Thoracic aorta (tissue), 2 donors: ENCODE measurements around the gene REXO4. TPM values are rescaled to one million over a fixed set of nuclear protein-coding genes. Genes with fewer than 3 reads are reported as not detected.

Experiments used
- ATAC-seq: fragments of 150-250 bp; one replicate; pipeline ENCODE4 v1.8.0; 2017; ENCODE audit warnings: low read depth; ENCODE audit not compliant: insufficient number of reproducible peaks, low FRiP score
- DNase-seq: peaks from one replicate; pipeline ENCODE4 v3.0.0-alpha.2; 2020; ENCODE audit warnings: low spot score
- H3K27ac ChIP-seq, 2 donors: fragments of 200-600 bp; sonication (generic); 1 replicate in 1 of 2; 2 replicates in 1 of 2; pipeline ENCODE4 v1.5.1; 2016; ENCODE audit warnings: mild to moderate bottlenecking in 2 of 2, moderate library complexity in 2 of 2
- H3K27me3 ChIP-seq: fragments of 200-600 bp; sonication (generic); replicated peaks from 2 replicates; pipeline ENCODE4 v1.6.0; 2016; ENCODE audit warnings: mild to moderate bottlenecking; ENCODE audit not compliant: insufficient read depth
- H3K36me3 ChIP-seq: fragments of 200-600 bp; sonication (generic); one replicate; pipeline ENCODE4 v1.5.1; 2016
- H3K4me1 ChIP-seq, 2 donors: fragments of 200-600 bp; sonication (generic); 1 replicate in 1 of 2; 2 replicates in 1 of 2; pipeline versions ENCODE4 v1.5.1 to v1.6.0; 2016; ENCODE audit warnings: low read depth in 2 of 2, mild to moderate bottlenecking in 1 of 2; ENCODE audit not compliant: control insufficient read depth in 1 of 2
- H3K4me3 ChIP-seq: fragments of 200-600 bp; sonication (generic); 2 replicates; pipeline ENCODE4 v1.5.1; 2016; ENCODE audit warnings: mild to moderate bottlenecking
- H3K9me3 ChIP-seq: fragments of 200-600 bp; sonication (generic); 2 replicates; pipeline ENCODE4 v1.5.1; 2016
- CTCF ChIP-seq: fragments of 200-600 bp; sonication (generic); IDR thresholded peaks from one replicate; pipeline ENCODE4 v1.5.1; 2019; ENCODE audit warnings: antibody characterized with exemption
- total RNA-seq, 2 donors: library from RNA; depleted of rRNA; stranded (reverse); fragments of >200 nt; gene quantifications; one replicate each; pipeline versions ENCODE4 v1.1.0 to v1.2.3, GENCODE V29; 2016

Gene REXO4
- total RNA-seq, 2 donors from 2014 or later = 7.7 to 18.6 TPM

GRCh38 chr9:133441571-133441970, 23.8 kb upstream of the REXO4 start:
- no peak overlapping the region for H3K4me3 ChIP-seq
- H3K36me3 ChIP-seq = no peaks in the 10 kb centered on the region
- no peaks in the 10 kb centered on the region for H3K27me3 ChIP-seq
- TF ChIP-seq CTCF = no peak
- H3K9me3 ChIP-seq = no peaks in the 10 kb centered on the region
- DNase-seq = no peak
- H3K4me1 ChIP-seq = no peaks in the 10 kb centered on the region
- H3K27ac ChIP-seq = no peak overlapping the region
- ATAC-seq = no peak

- DNase-seq (no peak), ATAC-seq (no peak)
- Histone ChIP-seq H3K4me3 (no peak overlapping the region), H3K27ac (no peak overlapping the region), H3K36me3 (no peaks in the 10 kb centered on the region), H3K27me3 (no peaks in the 10 kb centered on the region), H3K4me1 (no peaks in the 10 kb centered on the region), H3K9me3 (no peaks in the 10 kb centered on the region)
- no peak for TF ChIP-seq CTCF
These were observed 23.1 kb upstream of the REXO4 start for GRCh38 chr9:133440874-133441273.

- H3K4me1 ChIP-seq = no peaks in the 10 kb centered on the region
- H3K4me3 ChIP-seq = no peak overlapping the region
- TF ChIP-seq CTCF = no peak
- DNase-seq (no peak), ATAC-seq (no peak)
- no peaks in the 10 kb centered on the region for H3K27me3 ChIP-seq
- H3K36me3 ChIP-seq = no peaks in the 10 kb centered on the region
- no peak overlapping the region for H3K27ac ChIP-seq
- no peaks in the 10 kb centered on the region for H3K9me3 ChIP-seq
These were observed 21.5 kb upstream of the REXO4 start for GRCh38 chr9:133439337-133439736.

- Histone ChIP-seq H3K27ac (no peak overlapping the region), H3K4me3 (no peak overlapping the region), H3K36me3 (no peaks in the 10 kb centered on the region), H3K27me3 (no peaks in the 10 kb centered on the region), H3K4me1 (no peaks in the 10 kb centered on the region), H3K9me3 (no peaks in the 10 kb centered on the region)
- DNase-seq (no peak), ATAC-seq (no peak)
- TF ChIP-seq CTCF = no peak
These were observed 20.1 kb upstream of the REXO4 start for GRCh38 chr9:133437753-133438531.

GRCh38 chr9:133436681-133437080, 18.9 kb upstream of the REXO4 start:
- no peak for ATAC-seq
- Histone ChIP-seq H3K4me3 (no peak overlapping the region), H3K27ac (no peak overlapping the region), H3K27me3 (no peaks in the 10 kb centered on the region), H3K9me3 (no peaks in the 10 kb centered on the region), H3K4me1 (no peaks in the 10 kb centered on the region), H3K36me3 (no peaks in the 10 kb centered on the region)
- DNase-seq = no peak
- TF ChIP-seq CTCF = no peak
